Activated T-helper 9 cell treated with anti-CD3 and anti-CD28 coated beads, Interleukin-2, amount 50 U/mL, for 16 hours (primary cell): ENCODE data around the gene SBK3.
"Not testable (repeated sequence)": the region's sequence is repeated elsewhere in the genome, so short reads cannot be mapped to it uniquely, and the experiment has no call there.

Source experiments
- DNase-seq: peaks from one replicate; pipeline ENCODE4 v3.0.0-alpha.2; 2020; ENCODE audit warnings: low read depth

SBK3 gene

DNA sequence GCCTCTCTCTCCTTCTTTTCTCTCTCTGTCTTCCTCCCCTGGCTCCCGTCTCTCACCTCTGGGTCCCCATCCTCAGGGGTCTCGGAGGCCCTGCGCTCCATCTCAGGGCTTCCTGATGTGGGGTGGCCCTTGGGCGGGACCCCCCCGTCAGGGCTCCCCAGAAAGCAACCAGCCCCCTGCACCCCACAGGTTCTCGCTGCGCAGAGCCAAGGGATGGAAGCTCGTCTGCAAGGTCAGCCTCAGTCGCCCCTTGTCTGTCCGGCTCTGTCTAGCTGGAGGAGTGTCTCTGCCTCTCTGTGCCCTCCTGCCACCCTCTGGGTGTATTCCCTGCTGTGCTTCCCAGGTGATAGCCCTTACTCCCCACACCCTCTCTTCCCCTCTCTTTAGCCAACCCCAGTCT lies at the start of gene SBK3:
Gene SBK3 (minus strand): TSS at position 101 of the 400 bp plus-strand sequence. CDS start 0 bp downstream, at position 101.
- DNase-seq: no peak

DNA sequence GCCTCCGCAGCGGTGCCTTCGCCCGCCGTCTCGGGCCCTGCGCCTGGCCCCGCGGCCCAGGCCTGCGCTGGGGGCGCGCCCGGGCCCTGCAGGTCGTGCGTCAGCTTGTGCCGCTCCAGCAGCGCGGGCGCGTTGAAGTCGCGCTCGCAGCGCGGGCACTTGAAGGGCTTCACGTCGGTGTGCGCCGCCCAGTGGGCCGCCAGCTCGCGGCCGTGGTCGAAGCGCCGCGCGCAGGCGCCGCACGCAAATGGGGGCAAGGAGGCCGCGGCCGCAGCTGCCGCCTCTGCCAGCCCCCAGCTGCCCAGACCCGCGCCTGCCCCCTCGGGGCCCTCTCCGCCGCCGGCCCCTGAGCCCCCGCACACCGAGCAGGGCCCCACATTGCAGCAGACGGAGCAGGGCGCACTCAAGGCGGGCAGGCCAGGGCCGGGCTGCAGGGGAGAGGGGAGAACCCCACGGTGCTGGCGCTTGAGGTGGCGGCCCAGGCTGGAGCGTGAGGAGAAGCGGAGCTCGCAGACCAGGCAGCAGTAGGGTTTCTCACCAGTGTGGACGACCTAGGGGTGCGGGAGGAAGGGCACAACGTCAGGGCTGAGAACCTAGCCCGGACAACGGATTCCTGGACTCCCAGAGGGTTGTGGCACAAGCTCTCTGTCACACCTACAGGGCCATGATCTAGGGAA lies 47.9 kb upstream of the SBK3 start:
- no peak for DNase-seq

DNA sequence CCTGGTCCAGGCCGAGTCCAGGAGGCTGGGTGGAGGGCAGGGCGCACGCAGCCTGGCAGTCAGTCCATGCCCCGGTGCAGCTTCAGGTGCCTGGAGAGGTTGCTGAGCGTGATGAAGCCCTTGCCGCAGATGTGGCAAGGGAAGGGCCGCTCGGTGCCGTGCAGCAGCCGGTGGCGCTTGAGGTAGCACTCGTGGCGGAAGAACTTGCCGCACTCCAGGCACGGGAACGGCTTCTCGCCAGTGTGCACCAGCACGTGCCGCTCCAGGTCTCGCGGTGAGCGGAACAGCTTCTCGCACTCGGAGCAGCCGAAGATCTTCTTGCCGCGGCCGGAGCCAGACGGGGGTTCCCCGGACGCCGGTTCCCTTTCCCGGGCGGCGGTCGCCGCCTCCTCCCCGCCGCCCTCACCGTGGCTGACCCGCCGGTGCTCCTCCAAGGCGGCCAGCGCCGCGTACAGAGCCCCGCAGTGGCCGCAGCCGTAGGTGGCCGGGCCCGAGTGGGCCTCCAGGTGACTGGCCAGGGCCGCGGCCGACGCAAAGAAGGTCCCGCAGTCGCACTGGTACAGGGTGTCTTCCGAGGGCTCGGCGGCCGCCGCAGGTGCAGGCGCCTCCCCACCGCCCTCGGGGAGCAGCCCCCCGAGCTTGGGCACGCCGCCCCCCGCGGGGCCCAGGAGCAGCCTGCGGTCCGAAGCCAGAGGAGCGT lies 47.2 kb upstream of the SBK3 start:
- no peak for DNase-seq

DNA sequence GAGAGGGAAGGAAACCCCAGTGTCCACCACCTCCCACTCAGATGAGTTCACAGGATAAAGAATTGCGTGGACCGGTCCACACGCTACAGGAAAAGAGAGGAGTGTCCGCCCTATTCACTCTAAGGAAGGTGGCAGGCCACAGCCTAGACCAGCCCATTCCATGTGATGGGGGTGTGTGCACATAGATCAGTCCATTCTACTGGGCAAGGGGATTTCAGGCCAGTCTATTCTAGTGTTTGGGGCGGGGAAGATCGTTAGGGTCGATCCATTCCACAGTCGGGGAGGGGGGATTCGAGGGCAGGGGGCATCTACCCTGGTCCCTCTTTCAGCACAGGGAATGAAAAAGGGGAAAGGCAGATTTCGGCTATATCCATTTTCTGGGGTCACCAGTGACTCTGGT lies 46.2 kb upstream of the SBK3 start:
- no peak for DNase-seq

DNA sequence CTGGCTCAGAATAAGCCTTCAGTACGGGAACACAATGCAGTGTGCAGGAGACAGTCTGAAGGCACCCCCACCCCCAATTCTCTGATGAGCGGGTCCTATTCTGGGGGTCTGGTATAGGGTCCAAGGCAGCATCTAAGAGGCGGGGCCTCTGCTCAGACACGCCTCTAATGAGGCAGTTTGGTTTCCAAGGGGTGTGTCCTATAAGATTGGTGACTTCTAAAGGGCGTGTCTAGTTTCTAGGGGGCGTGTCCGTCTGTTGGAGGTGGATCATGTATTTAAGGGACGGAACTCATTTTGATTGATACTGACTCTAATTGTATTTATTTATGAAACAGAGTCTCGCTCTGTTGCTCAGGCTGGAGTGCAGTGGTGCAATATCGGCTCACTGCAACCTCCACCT lies 45.3 kb upstream of the SBK3 start:
- no peak for DNase-seq

DNA sequence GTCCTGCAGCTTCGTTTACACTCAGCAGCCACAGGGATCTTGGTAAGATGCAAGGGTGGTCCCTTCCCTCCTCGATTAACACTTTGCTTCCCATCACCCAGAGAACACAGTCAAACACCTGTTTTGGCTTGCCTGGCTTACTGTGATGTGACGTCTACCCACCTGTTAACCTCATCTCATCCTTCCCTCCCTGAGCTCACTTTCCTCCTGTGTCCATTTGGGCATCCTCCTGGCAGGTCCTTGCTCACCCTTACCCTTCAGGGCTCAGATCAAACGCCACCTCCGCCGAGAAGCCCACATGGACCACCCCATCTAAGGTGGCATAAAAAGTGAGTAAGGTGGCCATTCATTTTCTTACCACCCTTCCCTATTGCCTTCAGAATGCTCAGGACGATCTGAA lies 44.8 kb upstream of the SBK3 start:
- no peak for DNase-seq

DNA sequence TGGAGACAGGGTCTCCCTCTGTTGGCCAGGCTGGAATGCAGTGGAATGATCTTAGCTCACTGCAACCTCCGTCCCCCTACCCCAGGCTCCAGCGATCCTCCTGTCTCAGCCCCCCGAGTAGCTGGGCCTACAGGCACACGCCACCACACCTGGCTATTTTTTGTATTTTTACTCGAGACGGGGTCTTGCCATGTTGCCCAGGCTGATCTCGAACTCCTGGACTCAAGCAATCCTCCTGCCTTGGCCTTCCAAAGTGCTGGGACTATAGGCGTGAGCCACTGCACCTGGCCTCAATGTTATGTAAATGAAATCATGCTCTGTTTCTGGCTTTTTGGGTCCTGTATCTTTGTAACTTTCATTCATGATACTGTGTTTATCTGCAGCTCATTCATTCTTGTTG lies 43.4 kb upstream of the SBK3 start:
- DNase-seq: no peak

- peak; percentile 87 for DNase-seq
Observed at GRCh38 chr19:55586976-55587668, 41.8 kb upstream of the SBK3 start.

GRCh38 chr19:55585658-55586339 lies 40.5 kb upstream of the SBK3 start:
- DNase-seq: peak; percentile 32

DNA sequence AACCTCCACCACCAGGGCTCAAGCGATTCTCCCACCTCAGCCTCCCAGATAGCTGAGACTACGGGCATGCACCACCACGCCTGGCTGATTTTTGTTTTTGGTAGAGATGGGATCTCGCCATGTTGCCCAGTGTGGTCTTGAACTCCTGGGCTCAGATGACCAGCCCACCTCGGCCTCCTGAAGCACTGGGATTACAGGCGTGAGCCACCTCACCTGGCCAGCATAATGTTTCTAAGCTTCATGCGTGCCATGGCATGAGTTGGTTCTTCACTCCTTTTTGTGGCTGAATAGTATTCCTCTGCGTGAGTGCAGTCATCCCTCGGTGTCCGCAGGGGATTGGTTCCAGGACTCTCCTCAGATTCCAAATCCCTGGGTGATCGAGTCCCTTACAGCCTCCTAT lies 39.5 kb upstream of the SBK3 start:
- DNase-seq: no peak

GRCh38 chr19:55583897-55584296 lies 38.6 kb upstream of the SBK3 start:
- DNase-seq: not testable (repeated sequence)

DNA sequence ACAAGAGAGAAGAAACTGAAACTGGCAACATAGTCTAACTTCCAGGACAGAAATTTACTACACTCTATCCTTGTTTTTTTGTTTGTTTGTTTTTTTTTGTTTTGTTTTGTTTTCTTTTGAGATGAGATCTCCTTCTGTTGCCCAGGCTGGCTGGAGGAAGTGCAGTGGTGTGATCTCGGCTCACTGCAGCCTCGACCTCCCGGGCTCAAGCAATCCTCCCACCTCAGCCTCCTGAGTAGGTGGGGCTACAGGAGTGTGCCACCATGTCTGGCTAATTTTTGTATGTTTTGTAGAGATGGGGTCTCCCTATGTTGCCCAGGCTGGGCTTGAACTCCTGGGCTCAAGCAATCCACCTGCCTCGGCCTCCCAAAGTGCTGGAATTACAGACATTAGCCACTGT lies 36.9 kb upstream of the SBK3 start:
- not testable (repeated sequence) for DNase-seq

GRCh38 chr19:55581823-55582223 lies 36.5 kb upstream of the SBK3 start:
- no peak for DNase-seq

DNA sequence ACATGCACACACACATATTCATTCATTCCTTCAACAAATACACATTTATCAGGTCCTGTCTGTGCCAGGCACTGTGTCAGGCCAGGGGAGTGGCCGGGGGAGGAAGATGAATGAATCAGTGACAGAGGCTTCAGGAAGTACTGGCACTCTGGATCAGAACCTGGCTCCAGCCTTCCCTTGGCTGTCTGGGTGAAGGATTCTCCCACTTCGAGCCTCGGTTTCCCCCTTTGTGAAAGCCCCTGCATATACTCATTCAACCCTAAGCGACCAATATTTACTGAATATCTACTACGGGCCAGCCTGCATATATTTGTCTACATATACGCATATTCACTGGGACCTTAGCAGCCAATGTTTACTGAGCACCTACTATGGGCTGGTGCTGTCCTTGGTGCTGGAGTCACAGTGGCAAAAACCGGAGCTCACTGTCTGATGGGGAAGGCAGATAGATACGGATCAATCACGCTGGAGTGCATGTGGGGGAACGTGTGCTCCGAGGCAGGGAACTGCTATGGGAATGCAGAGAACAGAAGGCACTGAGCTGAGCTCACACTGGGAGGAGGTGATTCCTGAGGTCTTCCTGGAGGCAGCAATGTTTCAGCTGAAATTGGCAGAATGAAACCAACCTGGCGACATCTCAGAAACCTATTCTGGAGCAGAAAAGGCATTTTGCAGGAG lies 35.9 kb upstream of the SBK3 start:
- no peak for DNase-seq

GRCh38 chr19:55580628-55581144 lies 35.3 kb upstream of the SBK3 start, which contains the start of gene ZNF579:
Gene ZNF579, minus strand, starts transcription at chr19:55580848. Its CDS starts 1,209 bp downstream, at chr19:55579639.
- DNase-seq: peak; percentile 65

DNA sequence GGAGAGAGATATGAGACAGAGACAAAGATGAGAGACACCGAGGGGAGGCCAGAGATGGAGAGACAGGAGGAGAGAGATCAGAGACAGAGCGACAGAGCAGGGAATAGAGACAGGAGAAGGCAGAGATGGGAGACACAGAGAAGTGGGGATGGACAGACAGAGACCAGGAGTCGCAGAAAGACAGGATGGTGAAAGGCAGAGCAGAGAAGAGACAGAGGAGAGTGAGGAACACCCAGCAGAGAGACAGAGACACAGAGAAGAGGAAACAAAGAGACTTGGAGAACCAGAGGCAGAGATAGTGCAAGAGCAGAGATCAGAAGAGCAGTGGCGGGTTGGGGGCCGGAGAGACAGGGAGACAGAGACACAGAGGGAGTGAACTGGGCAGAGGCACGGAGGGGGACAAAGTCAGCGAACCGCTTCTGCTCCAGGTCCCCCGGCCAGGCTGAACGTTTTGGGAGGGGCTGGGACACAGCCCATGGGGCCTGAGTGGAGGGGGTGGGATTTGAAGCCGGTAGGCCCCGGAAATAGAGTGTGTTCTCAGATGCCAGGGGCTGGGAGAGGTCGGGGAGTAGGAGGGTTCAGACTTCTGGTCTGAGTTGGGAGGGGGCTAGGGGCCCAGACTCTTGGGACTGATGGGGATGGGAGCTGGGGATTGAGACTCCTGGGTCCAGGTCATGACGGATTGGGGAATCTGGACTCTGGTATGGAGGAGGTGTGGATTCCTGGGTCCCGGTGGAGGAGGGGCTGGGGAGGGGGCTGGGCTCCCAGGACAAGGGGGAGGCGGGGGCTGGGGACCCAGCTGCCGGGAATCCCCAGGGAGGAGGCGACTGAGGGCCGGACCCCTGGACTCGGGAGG lies 34.7 kb upstream of the SBK3 start:
- DNase-seq: no peak

DNA sequence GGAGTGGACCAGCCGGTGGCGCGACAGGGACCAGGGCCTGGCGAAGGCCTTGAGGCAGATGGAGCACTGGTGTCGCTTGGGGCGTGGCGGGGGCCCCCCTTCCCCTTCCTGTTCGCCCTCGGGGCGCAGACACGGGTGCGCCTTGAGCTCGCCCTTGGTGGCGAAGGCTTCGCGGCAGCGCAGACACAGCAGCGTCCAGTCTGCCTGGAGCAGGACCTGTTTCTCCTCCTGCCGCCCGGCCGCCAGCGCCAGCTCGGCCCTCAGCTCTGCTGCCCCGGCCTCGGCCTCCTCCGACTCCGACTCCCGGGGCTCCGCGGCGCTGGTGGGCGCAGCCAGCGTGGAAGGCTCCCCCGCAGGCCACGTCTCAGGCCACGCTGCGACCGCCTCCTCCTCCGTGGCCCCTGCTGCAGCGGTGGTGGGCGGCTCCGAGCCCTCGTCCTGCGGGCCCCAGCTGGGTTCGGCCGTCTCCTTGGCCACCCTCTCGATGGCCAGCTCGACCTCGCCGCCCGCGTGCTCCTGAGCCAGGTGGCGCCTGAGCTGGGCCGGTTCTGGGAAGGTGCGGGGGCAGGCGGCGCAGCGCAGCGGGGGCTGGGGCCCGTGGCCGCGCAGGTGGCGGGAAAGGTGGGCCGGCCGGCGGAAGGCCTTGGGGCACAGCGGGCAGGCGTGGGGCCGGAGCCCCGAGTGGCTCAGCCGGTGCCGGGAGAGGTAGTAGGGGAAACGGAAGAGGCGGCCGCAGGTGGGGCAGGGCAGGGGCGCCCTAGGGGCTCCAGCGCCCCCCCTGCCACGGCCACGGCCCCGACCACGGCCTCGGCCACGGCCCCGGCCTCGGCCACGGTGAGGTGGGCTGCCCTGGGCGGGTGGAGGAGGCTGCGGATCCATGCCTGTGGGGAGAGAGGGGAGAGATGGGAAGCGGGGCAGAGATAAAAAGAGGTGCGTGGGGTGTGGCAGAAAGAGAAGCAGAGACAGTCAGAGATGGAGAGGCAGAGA lies 33.7 kb upstream of the SBK3 start:
- no peak for DNase-seq

DNA sequence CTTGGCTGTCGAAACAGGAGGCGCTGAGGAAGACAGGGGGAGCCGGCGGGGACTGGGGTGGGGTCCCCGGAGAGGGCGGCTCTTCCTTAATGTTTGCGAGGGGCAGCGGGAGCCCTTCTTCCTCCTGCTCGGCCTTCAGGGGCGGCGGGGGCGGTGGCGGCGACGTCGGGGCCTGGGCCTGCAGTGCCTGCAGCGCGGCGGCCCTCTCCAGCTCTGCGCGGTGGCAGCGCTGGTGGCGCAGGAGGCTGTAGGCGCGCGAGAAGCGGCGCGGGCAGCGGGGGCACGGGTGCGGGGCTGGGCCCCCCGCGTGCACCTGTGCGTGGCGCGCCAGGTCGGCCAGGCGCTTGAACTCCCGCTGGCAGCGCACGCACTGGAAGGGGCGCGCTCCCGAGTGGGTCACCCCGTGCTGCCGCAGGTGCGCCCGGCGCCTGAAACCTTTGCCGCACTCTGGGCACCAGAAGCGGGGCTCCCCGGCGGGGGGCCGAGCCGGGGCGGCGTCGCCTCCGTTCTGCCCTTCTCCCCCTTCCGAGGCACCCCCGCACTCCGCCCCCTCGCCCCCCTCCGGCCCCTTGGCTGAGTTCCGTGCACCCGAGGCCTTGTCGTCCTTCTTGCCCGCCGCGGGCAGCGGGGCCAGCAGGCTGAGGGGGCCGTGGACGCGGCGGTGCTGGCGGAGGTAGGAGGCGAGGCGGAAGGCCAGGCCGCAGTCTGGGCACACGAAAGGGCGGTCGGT lies 32.9 kb upstream of the SBK3 start:
- DNase-seq: no peak

GRCh38 chr19:55576746-55577145 lies 31.4 kb upstream of the SBK3 start:
- no peak for DNase-seq
